ENCODE results near the gene ZNF862.

- TF ChIP-seq CTCF (IDR thresholded peaks at IDR 0.05 in 4 of 5, conservative IDR thresholded peaks at IDR 0.05 in 1 of 5) (no peak), POLR2A (IDR thresholded peaks at IDR 0.05) (no peak)
Measured at GRCh38 chr7:149824748-149825566, 13.2 kb upstream of the ZNF862 start.
